Thyroid gland (tissue), 4 donors: ENCODE measurements around the gene MORC1.

Experiments used
- CTCF ChIP-seq, 6 experiments: fragments of 200-600 bp in 3 of 6; fragments of 450-650 bp in 3 of 6; sonication (generic) in 3 of 6; IDR thresholded peaks; one replicate each; pipeline ENCODE4 v1.5.1; 2016 to 2019; ENCODE audit warnings: antibody characterized with exemption in 6 of 6, mild to moderate bottlenecking in 2 of 6, inconsistent platforms in 1 of 6, moderate library complexity in 1 of 6
- POLR2A ChIP-seq, 2 donors: fragments of 450-650 bp; IDR thresholded peaks; one replicate each; pipeline ENCODE4 v1.6.1; 2017; ENCODE audit warnings: antibody characterized with exemption in 2 of 2, mild to moderate bottlenecking in 2 of 2, moderate library complexity in 1 of 2

GRCh38 chr3:109165905-109166304, 48.0 kb upstream of the MORC1 start:
- TF ChIP-seq CTCF (IDR thresholded peaks at IDR 0.05) = no peak
- no peak for TF ChIP-seq POLR2A (IDR thresholded peaks at IDR 0.05)
